Measurements from ENCODE around the gene ZBTB17.

DNA sequence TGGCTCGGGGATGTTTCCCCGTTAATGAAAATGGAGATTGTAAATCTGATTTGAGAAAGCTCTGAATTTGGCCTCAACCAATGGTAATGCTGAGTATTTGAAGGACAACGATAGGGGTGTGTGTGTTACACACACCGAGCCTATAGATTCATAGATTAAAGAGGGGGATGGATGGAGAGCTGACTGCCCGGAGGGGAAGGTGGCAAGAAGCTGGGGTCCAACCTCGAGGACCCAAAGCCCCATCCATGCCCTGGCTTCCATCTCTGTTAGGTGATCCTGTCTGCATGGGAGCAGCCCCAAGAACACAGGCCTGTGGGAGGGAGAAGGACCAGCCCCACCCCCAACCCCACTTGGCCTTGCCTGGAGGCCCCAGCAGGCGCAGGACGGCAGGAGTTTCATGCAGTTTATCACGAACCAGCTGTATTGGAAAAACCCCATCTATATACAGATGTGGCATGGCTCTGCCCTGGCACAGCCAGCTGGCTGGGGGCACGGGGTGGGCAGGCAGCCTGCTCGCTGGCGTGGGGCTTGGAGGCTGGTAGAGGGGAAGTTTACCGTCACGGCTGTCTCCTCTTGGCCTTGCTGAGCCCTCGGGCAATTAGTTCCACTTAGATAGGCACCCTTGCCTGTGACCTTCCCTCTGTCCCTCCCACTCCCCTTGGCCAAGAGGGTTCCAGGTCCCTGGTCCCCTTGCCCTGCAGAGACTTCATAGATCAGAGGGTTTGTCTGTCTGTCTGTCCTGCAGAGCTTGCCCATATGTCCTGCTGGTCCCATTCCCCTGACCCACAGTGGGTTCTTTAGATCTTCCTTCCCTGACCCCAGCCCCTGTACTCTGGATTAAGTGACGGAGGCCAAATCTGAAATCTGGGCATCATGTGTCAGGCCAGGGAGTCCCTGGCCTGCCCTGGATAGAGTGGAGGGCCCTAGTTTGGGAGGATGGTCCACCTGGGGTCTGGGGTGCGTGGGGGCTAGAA, 38.9 kb upstream of the ZBTB17 start:
- TF ChIP-seq, protein P1, sequence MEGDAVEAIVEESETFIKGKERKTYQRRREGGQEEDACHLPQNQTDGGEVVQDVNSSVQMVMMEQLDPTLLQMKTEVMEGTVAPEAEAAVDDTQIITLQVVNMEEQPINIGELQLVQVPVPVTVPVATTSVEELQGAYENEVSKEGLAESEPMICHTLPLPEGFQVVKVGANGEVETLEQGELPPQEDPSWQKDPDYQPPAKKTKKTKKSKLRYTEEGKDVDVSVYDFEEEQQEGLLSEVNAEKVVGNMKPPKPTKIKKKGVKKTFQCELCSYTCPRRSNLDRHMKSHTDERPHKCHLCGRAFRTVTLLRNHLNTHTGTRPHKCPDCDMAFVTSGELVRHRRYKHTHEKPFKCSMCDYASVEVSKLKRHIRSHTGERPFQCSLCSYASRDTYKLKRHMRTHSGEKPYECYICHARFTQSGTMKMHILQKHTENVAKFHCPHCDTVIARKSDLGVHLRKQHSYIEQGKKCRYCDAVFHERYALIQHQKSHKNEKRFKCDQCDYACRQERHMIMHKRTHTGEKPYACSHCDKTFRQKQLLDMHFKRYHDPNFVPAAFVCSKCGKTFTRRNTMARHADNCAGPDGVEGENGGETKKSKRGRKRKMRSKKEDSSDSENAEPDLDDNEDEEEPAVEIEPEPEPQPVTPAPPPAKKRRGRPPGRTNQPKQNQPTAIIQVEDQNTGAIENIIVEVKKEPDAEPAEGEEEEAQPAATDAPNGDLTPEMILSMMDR (conservative IDR thresholded peaks at IDR 0.05; ENCODE audit: low read depth in 2 of 2) = no peak
- TF ChIP-seq CREB1 (CRISPR knock-in tag; IDR thresholded peaks at IDR 0.05; ENCODE audit: low read depth) = no peak

All from GM23338 (cell line).